ENCODE results near the gene LIMCH1. TPM values are rescaled to one million over a fixed set of nuclear protein-coding genes. Genes with fewer than 3 reads are reported as not detected.

LIMCH1 gene
- total RNA-seq, 4 donors from 2014 or later: 57.6 to 106 (median 90.5) TPM

DNA sequence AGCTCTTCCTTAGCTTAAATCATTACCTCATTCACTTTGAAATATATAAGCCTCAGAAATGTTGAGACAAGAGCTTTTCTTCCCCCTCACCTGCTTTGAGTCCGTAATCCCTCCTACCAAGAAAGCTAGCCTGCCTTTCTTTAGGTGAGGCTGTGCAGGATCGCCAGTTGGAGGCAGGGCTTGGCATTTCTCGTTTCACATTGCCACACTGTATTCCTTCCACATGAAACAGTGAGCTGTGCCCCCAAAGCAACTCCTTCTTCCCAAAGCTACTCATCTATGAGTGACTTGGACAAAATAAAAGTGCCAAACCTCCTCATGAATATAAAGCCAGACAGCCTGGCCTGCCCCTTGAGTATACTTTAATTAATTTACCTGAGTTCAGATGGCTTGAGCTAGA, 86.8 kb downstream of the LIMCH1 start:
- TF ChIP-seq POLR2A (IDR thresholded peaks at IDR 0.05): no peak
- no peak for TF ChIP-seq EP300 (IDR thresholded peaks at IDR 0.05)
- TF ChIP-seq, protein P1, sequence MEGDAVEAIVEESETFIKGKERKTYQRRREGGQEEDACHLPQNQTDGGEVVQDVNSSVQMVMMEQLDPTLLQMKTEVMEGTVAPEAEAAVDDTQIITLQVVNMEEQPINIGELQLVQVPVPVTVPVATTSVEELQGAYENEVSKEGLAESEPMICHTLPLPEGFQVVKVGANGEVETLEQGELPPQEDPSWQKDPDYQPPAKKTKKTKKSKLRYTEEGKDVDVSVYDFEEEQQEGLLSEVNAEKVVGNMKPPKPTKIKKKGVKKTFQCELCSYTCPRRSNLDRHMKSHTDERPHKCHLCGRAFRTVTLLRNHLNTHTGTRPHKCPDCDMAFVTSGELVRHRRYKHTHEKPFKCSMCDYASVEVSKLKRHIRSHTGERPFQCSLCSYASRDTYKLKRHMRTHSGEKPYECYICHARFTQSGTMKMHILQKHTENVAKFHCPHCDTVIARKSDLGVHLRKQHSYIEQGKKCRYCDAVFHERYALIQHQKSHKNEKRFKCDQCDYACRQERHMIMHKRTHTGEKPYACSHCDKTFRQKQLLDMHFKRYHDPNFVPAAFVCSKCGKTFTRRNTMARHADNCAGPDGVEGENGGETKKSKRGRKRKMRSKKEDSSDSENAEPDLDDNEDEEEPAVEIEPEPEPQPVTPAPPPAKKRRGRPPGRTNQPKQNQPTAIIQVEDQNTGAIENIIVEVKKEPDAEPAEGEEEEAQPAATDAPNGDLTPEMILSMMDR (IDR thresholded peaks at IDR 0.05): no peak
- no peak for DNase-seq (ENCODE audit: low spot score in 2 of 2)
- H3K27ac ChIP-seq: no peak overlapping the region

DNA sequence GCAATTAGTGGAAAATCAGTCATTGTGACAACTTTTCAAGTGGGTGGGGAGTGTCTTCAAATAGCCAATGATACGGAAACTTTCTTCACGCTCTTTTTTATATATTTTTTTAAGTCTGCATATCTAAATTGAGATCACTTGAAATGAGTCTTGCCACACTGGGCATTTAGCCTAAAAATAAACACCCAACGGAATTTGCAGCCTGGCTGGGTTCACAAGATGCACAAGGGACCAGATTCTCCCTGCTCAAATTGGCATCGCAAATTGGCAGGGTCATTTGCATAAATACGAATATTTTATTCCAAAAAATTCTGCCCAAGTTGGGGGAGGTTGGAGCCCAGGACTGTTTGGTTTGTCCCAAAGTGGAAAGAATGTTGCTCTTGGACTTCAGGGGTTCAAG, 87.6 kb downstream of the LIMCH1 start:
- H3K9me3 ChIP-seq: no peaks in the 10 kb centered on the region
- H3K27me3 ChIP-seq: no peaks in the 10 kb centered on the region
- TF ChIP-seq, protein P1 (IDR thresholded peaks at IDR 0.05): no peak
- no peak for TF ChIP-seq POLR2A (IDR thresholded peaks at IDR 0.05)
- H3K27ac ChIP-seq: peak overlapping the region in 1 of 4 donors; percentile 2
- no peak for DNase-seq (ENCODE audit: low spot score in 2 of 2)
- H3K4me3 ChIP-seq: no peak overlapping the region
- 62 to 66% methylated on average over 5 of the region's 5 CpGs for WGBS, 2 donors
- peaks cover 0 to 17% (median 0%) of the 10 kb centered on the region in 4 donors for H3K4me1 ChIP-seq
- H3K36me3 ChIP-seq: no peaks in the 10 kb centered on the region

More for the DNA sequence above, 86.8 kb downstream of the LIMCH1 start:
- Histone ChIP-seq H3K36me3 (no peaks in the 10 kb centered on the region), H3K9me3 (no peaks in the 10 kb centered on the region), H3K27me3 (no peaks in the 10 kb centered on the region), H3K4me1 (peaks cover 0 to 17% (median 0%) of the 10 kb centered on the region in 4 donors), H3K4me3 (no peak overlapping the region)
- WGBS, 2 donors: 90 to 91% methylated on average over 3 of the region's 3 CpGs

DNA sequence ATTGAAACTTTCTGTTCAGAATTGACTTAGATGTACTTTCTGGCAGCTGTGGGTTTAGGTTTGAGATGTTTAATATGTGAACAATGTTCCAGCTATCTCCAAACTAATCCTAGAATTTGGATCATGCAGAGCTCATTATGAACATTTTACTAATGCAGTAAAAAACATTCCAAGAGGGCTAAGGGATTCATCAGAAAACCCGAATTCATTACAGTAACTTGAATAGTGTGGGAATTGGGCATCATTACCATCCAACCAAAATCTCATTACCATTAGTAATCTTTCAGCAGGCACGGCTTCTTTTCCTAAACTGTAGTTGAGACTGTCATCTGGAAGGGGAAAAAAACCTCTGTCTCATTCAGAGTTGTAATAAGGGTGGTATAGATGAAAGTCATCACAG, 91.0 kb downstream of the LIMCH1 start:
- no peaks in the 10 kb centered on the region for H3K27me3 ChIP-seq
- no peak overlapping the region for H3K4me3 ChIP-seq
- no peak for DNase-seq (ENCODE audit: low spot score in 2 of 2)
- no peaks in the 10 kb centered on the region for H3K9me3 ChIP-seq
- peaks cover 0 to 5% (median 0%) of the 10 kb centered on the region in 4 donors for H3K4me1 ChIP-seq
- no peak overlapping the region for H3K27ac ChIP-seq
- H3K36me3 ChIP-seq: peaks cover 0 to 13% (median 0%) of the 10 kb centered on the region in 3 donors
- 83 to 88% methylated on average over 2 of the region's 2 CpGs for WGBS, 2 donors
- TF ChIP-seq, protein P1 (IDR thresholded peaks at IDR 0.05): no peak
- TF ChIP-seq EP300 (IDR thresholded peaks at IDR 0.05): no peak
- no peak for TF ChIP-seq POLR2A (IDR thresholded peaks at IDR 0.05)

DNA sequence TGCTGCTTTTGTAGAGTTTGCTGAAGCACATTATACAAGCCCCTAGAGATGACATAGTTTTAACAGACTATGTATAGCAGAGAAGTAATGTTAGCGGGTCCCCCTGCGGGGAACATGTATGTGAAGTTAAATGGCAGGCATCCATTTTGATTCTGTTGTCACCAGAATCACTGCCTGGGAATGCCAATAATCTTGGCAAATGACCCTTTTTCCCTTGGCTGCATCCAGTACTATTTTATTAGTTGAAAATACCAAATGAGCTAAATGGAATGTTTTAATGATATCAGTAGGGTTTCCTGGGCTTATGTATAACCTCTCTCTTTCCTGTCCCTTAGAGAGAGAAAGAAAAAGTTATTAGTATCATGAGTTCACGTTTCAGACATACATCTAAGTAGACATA, 93.6 kb downstream of the LIMCH1 start:
- no peak overlapping the region for H3K27ac ChIP-seq
- no peaks in the 10 kb centered on the region for H3K4me1 ChIP-seq
- no peaks in the 10 kb centered on the region for H3K9me3 ChIP-seq
- H3K4me3 ChIP-seq: no peak overlapping the region
- no peaks in the 10 kb centered on the region for H3K27me3 ChIP-seq
- H3K36me3 ChIP-seq: peaks cover 0 to 13% (median 0%) of the 10 kb centered on the region in 3 donors
- WGBS, 2 donors: 65 to 67% methylated on average over 3 of the region's 3 CpGs
- DNase-seq (ENCODE audit: low spot score in 2 of 2): no peak
- TF ChIP-seq EP300 (IDR thresholded peaks at IDR 0.05) (no peak), POLR2A (IDR thresholded peaks at IDR 0.05) (no peak)
- TF ChIP-seq, protein P1 (IDR thresholded peaks at IDR 0.05): no peak

DNA sequence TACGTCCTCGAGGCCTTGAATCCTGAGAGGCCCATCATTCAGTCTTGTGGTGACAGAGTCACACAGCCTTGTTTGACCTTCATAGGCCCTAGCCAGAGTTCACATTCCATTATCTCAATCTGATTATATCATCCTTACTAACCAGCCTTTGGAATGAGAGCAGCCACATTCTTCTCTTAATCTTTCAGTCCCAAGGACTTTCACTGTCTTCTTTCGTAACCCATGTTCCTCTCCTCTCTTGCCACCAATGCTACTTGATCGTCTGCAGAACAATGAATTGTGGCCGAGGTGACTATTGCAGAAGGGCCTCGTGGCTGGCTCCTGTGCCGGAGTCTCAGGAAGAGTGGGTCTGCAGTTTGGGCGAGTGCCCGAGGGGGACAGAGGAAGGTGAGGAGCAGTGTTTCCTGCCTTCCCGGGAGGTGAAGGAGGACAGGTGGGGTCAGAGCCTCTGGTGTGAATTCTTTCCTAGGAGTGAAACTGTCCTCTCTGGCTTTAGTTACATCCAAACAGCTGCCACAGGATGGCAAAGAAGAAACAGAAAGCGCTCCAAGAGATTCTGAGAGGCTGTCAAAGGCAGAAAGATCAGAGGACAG, 94.6 kb downstream of the LIMCH1 start:
- WGBS, 2 donors: 71% methylated on average over 11 of the region's 11 CpGs

More for the DNA sequence above, 94.6 kb downstream of the LIMCH1 start:
- Histone ChIP-seq H3K27ac (no peak overlapping the region), H3K36me3 (peaks cover 0 to 13% (median 0%) of the 10 kb centered on the region in 3 donors), H3K4me3 (no peak overlapping the region), H3K4me1 (no peaks in the 10 kb centered on the region), H3K27me3 (no peaks in the 10 kb centered on the region), H3K9me3 (no peaks in the 10 kb centered on the region)
- TF ChIP-seq EP300 (IDR thresholded peaks at IDR 0.05): no peak
- TF ChIP-seq POLR2A (IDR thresholded peaks at IDR 0.05): no peak
- TF ChIP-seq, protein P1 (IDR thresholded peaks at IDR 0.05): no peak
- no peak for DNase-seq (ENCODE audit: low spot score in 2 of 2)
